GM19324 (cell line): ENCODE data around the gene DAZAP1.

Experiments
- ATAC-seq: cut with Tn5 transposase; IDR thresholded peaks from one replicate; pipeline ENCODE4 v1.9.1; 2021; ENCODE audit warnings: mild to moderate bottlenecking, moderate library complexity; ENCODE audit not compliant: unreplicated experiment, low FRiP score

The DAZAP1 gene

GRCh38 chr19:1407528-1408299 is at the start of gene DAZAP1:
DAZAP1 (plus strand) TSS chr19:1407586; CDS start chr19:1407774, 188 bp downstream.
- ATAC-seq = peak; percentile 29

DNA sequence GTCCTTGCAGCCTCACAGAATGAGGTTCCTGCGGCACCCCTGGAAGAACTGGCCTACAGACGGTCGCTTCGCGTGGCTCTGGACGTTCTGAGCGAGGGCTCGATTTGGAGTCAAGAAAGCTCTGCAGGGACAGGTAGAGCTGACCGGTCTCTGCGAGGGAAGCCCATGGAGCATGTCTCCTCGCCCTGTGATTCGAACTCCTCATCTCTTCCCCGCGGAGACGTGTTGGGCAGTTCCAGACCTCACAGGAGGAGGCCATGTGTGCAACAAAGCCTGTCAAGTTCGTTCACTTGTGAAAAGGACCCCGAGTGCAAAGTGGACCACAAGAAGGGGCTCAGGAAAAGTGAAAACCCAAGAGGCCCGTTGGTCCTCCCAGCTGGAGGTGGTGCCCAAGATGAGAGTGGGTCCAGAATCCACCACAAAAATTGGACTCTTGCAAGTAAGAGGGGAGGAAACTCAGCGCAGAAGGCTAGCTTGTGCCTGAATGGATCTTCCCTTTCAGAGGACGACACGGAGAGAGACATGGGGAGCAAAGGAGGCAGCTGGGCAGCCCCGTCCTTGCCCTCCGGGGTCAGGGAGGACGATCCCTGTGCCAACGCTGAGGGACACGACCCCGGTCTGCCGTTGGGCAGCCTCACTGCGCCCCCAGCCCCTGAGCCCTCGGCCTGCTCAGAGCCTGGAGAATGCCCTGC is 47.1 kb upstream of the DAZAP1 start:
- no peak for ATAC-seq

- no peak for ATAC-seq
Observed at GRCh38 chr19:1360818-1361461, 46.4 kb upstream of the DAZAP1 start.

DNA sequence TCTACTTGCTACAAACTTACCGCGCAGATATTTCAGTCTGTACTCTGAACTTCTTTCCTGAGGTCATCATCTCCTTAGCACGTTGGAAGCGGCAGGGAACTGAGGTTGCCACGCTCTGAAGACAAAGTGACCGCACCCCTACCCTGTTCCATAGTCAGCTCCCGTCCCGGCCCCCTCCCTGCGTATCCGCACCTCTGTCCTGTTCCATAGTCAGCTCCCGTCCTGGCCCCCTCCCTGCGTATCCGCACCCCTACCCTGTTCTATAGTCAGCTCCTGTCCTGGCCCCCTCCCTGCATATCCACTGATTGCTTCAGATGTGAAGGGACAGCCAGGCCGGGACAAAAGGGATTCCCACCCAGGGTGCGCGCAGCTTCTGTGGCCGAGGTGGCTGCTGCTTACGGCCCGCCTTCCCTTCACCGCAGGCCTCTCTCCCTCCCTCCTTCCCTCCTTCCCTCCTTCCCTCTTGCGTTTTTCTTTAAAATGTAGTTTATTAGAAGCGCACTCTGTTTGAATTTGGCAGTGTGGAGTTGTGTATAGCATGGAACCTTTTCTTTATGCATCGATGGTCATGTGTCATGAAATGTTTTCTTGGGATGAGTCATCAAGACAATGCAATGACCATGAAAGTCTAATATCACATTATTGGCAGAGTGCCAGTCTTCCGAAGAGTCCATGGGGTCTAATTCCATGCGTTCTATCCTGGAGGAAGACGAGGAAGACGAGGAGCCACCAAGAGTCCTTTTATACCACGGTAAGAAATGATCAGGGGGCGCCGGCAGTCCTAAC is 45.6 kb upstream of the DAZAP1 start:
- ATAC-seq = no peak

- ATAC-seq = no peak
Observed at GRCh38 chr19:1362387-1363257, 44.8 kb upstream of the DAZAP1 start.

GRCh38 chr19:1363599-1363998 is 43.8 kb upstream of the DAZAP1 start:
- no peak for ATAC-seq

DNA sequence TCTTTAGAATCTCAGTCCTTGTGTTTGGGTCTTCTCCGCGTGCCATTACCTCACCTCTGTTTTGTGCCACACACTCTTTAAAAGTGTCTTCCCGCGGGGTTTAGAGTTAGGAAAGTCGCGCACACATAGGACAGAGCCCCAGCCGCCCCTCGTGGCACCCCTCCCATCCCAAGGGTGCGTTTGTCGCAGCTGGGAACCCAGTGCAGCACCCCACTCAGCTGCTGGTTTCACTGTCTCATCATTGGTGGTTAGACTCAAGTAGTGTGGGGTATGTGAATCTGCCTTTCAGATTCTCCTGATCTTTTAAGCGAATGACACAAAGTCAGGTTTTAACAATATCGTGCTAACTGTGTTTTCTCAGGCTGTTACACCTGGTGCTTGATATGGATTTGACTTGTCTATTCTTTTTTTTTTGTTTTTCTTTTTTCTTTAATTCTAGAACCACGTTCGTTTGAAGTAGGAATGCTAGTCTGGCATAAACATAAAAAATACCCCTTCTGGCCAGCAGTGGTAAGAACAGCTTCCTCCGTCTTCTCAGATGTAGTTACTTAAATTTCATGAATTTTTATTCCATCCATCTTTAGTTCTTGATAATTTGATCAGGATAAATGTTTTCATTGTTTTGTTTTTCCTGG is 43.2 kb upstream of the DAZAP1 start:
- no peak for ATAC-seq

DNA sequence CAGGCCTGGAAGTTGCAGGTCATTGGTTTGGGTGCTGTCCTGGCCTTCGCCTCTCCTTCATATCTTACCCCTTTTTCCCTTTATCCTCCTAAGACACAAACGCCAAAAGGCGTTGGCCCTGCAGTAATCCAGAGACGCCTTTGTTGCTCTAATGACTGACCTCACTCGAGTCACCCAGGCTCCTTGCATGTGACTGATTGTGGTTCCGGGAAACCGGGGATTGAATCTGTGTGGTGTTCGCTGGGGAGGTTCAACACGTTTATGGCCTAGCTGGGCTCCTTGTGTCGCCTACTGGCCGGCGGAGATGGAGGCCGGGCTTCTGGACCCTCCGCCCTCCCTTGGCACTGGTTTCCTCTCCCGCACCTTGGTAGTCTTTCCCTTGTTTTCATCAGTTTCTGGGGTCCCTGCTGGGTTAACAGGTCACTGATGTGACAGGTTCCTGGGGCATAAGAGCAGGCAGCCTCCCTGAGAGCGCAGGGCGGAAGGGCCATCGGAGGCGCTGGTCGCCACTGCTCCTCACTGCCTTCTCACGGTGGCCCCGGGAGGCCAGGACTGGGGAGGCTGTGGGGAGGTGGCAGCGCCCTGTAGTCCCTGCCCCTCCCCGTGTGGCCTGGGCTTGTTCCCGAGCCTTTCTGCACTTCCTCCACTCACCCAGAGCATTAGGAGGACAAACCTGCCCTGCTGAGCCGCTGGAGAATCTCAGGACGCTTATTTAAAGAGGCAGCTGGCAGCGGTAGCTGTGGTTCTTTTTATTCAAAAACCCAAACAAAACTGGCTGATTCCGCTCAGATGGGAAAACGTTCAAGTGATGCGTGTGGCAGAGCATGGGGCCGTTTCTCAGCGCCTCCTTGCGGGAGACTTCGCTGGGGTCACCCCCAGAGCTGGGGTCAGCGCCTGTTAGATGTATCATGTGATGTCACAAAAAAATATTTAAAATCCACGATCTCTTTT is 41.8 kb upstream of the DAZAP1 start:
- no peak for ATAC-seq

DNA sequence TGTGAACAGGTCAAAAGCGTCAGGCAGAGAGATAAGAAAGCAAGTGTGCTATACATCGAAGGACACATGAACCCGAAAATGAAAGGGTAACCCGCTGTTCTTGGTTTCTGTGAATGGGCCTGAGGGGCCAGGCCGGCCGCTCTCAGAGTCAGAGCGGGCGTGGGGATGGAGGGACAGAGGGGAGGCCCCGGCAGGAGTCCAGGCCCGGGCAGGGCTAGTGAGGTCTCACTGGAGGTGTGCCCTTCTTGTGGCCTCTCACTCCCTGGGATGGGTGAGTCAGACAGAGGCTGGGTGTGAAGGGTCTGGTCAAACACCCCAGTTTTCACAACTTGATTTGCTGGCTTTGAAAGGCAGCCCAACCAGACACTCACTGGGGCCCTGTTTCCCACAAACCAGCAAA is 41.1 kb upstream of the DAZAP1 start:
- ATAC-seq = no peak

- ATAC-seq = no peak
Observed at GRCh38 chr19:1366899-1367870, 40.2 kb upstream of the DAZAP1 start.

GRCh38 chr19:1369214-1369805 is 38.1 kb upstream of the DAZAP1 start:
- no peak for ATAC-seq

- no peak for ATAC-seq
Observed at GRCh38 chr19:1370579-1371361, 36.6 kb upstream of the DAZAP1 start.

- ATAC-seq = no peak
Observed at GRCh38 chr19:1373042-1373533, 34.3 kb upstream of the DAZAP1 start.

DNA sequence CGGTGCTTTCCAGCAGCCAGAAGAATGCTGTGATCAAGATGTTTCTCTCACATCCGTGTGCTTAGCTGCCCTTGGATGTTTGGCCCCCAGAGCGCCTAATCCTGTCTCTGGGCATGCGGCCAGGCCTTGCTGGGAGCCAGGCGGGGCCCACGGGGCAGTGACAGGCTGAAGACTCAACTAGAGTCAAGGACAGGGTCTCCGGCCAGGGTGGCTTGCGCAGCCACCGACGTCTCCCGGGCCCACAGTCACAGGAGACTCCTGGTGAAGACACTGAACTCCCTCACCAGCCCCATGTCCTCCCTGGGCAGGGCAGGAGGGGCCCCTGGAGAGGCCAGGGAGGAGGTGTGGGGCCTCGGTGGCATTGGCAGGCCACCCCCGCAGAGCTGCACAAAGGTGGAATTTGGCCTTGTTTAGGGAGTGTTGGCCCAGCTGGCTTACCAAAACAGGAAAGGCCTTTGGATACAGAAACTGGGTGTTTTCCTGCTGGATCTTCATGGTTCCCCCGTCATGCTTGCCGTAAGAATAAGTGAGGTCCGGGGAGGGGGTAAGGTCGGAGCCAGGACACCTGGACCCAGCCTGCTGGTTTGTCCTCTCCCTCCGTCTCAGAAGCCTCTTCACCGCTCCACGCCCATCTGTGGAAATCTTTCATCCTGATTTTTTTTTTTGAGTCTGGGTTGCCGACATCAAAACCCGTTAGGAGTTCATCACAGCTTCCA is 33.7 kb upstream of the DAZAP1 start:
- no peak for ATAC-seq

GRCh38 chr19:1374250-1374577 is 33.2 kb upstream of the DAZAP1 start:
- ATAC-seq = no peak
